Muscle layer of colon (tissue), 2 donors: ENCODE results near the gene GET4.

Experiments
- H3K27ac ChIP-seq: one replicate; pipeline ENCODE4 v1.7.0; 2013; ENCODE audit warnings: low read depth, mild to moderate bottlenecking, low read length, moderate library complexity
- H3K27me3 ChIP-seq, 2 donors: one replicate each; pipeline ENCODE4 v1.7.0; 2013; ENCODE audit warnings: low read length in 2 of 2, mild to moderate bottlenecking in 2 of 2; ENCODE audit not compliant: insufficient read depth in 2 of 2, control insufficient read depth in 1 of 2
- H3K36me3 ChIP-seq: one replicate; pipeline ENCODE4 v1.7.0; 2013; ENCODE audit warnings: mild to moderate bottlenecking, low read length; ENCODE audit not compliant: insufficient read depth
- H3K4me1 ChIP-seq: one replicate; pipeline ENCODE4 v1.7.0; 2013; ENCODE audit warnings: mild to moderate bottlenecking, low read length; ENCODE audit not compliant: insufficient read depth
- H3K4me3 ChIP-seq, 2 donors: one replicate each; pipeline ENCODE4 v1.7.0; 2013; ENCODE audit warnings: low read length in 2 of 2, low read depth in 1 of 2, mild to moderate bottlenecking in 1 of 2, moderate library complexity in 1 of 2
- H3K9ac ChIP-seq: one replicate; pipeline ENCODE4 v1.7.0; 2013; ENCODE audit warnings: low read length
- H3K9me3 ChIP-seq: one replicate; pipeline ENCODE4 v1.7.0; 2013; ENCODE audit warnings: mild to moderate bottlenecking, low read length
- donor health status: abdominal sarcoma.
- donor health status: Adenocarcinoma of cecum.

Gene GET4

GRCh38 chr7:881441-882234 is 5.3 kb downstream of the GET4 start:
- H3K27ac ChIP-seq: no peak overlapping the region
- H3K27me3 ChIP-seq: no peaks in the 10 kb centered on the region
- peaks cover 9% of the 10 kb centered on the region for H3K36me3 ChIP-seq
- no peaks in the 10 kb centered on the region for H3K9me3 ChIP-seq
- H3K4me3 ChIP-seq: no peak overlapping the region
- no peak overlapping the region for H3K9ac ChIP-seq
- peaks cover 25% of the 10 kb centered on the region for H3K4me1 ChIP-seq

- Histone ChIP-seq H3K27ac (no peak overlapping the region), H3K9me3 (no peaks in the 10 kb centered on the region), H3K4me1 (peaks cover 25% of the 10 kb centered on the region), H3K4me3 (no peak overlapping the region), H3K9ac (no peak overlapping the region), H3K27me3 (no peaks in the 10 kb centered on the region), H3K36me3 (peaks cover 17% of the 10 kb centered on the region)
Measured at GRCh38 chr7:882336-883035, 6.1 kb downstream of the GET4 start.

- H3K27me3 ChIP-seq: no peaks in the 10 kb centered on the region
- peaks cover 26% of the 10 kb centered on the region for H3K36me3 ChIP-seq
- no peak overlapping the region for H3K27ac ChIP-seq
- no peak overlapping the region for H3K9ac ChIP-seq
- H3K9me3 ChIP-seq: no peaks in the 10 kb centered on the region
- peaks cover 19% of the 10 kb centered on the region for H3K4me1 ChIP-seq
- H3K4me3 ChIP-seq: no peak overlapping the region
Measured at GRCh38 chr7:883055-884021, 7.0 kb downstream of the GET4 start.

- no peak overlapping the region for H3K4me3 ChIP-seq
- no peaks in the 10 kb centered on the region for H3K27me3 ChIP-seq
- H3K36me3 ChIP-seq: peaks cover 24% of the 10 kb centered on the region
- H3K9me3 ChIP-seq: no peaks in the 10 kb centered on the region
- no peak overlapping the region for H3K27ac ChIP-seq
- H3K4me1 ChIP-seq: peaks cover 9% of the 10 kb centered on the region
- no peak overlapping the region for H3K9ac ChIP-seq
Measured at GRCh38 chr7:884191-885003, 8.0 kb downstream of the GET4 start.

GRCh38 chr7:885261-885892 is 9.0 kb downstream of the GET4 start:
- peaks cover 24% of the 10 kb centered on the region for H3K36me3 ChIP-seq
- H3K27me3 ChIP-seq: no peaks in the 10 kb centered on the region
- H3K9ac ChIP-seq: no peak overlapping the region
- peaks cover 6% of the 10 kb centered on the region for H3K4me1 ChIP-seq
- H3K4me3 ChIP-seq: no peak overlapping the region
- no peak overlapping the region for H3K27ac ChIP-seq
- H3K9me3 ChIP-seq: no peaks in the 10 kb centered on the region

- H3K4me3 ChIP-seq: no peak overlapping the region
- H3K9me3 ChIP-seq: no peaks in the 10 kb centered on the region
- H3K4me1 ChIP-seq: peaks cover 6% of the 10 kb centered on the region
- peaks cover 29% of the 10 kb centered on the region for H3K36me3 ChIP-seq
- H3K27me3 ChIP-seq: no peaks in the 10 kb centered on the region
- H3K27ac ChIP-seq: no peak overlapping the region
- no peak overlapping the region for H3K9ac ChIP-seq
Measured at GRCh38 chr7:885893-886625, 9.7 kb downstream of the GET4 start.

- Histone ChIP-seq H3K9me3 (no peaks in the 10 kb centered on the region), H3K9ac (no peak overlapping the region), H3K27ac (no peak overlapping the region), H3K4me3 (no peak overlapping the region), H3K36me3 (peaks cover 37% of the 10 kb centered on the region), H3K4me1 (peaks cover 6% of the 10 kb centered on the region), H3K27me3 (no peaks in the 10 kb centered on the region)
Measured at GRCh38 chr7:886626-887487, 10.5 kb downstream of the GET4 start.

- no peaks in the 10 kb centered on the region for H3K27me3 ChIP-seq
- H3K36me3 ChIP-seq: peaks cover 43% of the 10 kb centered on the region
- no peak overlapping the region for H3K27ac ChIP-seq
- H3K9me3 ChIP-seq: no peaks in the 10 kb centered on the region
- H3K4me1 ChIP-seq: peaks cover 6% of the 10 kb centered on the region
- no peak overlapping the region for H3K4me3 ChIP-seq
- H3K9ac ChIP-seq: no peak overlapping the region
Measured at GRCh38 chr7:887488-887820, 11.1 kb downstream of the GET4 start.

- Histone ChIP-seq H3K27ac (no peak overlapping the region), H3K9me3 (no peaks in the 10 kb centered on the region), H3K27me3 (no peaks in the 10 kb centered on the region), H3K9ac (no peak overlapping the region), H3K4me3 (no peak overlapping the region), H3K36me3 (peaks cover 51% of the 10 kb centered on the region), H3K4me1 (no peaks in the 10 kb centered on the region)
Measured at GRCh38 chr7:888081-889024, 12.0 kb downstream of the GET4 start.
